ENCODE results near the gene CELA2B.

GRCh38 chr1:15426492-15427279, 49.2 kb upstream of the CELA2B start:
- TF ChIP-seq YY1 (IDR thresholded peaks at IDR 0.05) (no peak), CTCF (IDR thresholded peaks at IDR 0.05; ENCODE audit: low read depth, low read length, missing input control) (no peak), TAF1 (conservative IDR thresholded peaks at IDR 0.05) (no peak)
